NCI-H345 (cell line): ENCODE measurements around the gene DVL2.
A peak's percentile ranks its signal among the peaks of the same experiment; 100 is the strongest.

Source experiments
- DNase-seq: peaks from one replicate; lab custom pipeline; 2025; lab: John Stamatoyannopoulos, UW

The DVL2 gene

DNA sequence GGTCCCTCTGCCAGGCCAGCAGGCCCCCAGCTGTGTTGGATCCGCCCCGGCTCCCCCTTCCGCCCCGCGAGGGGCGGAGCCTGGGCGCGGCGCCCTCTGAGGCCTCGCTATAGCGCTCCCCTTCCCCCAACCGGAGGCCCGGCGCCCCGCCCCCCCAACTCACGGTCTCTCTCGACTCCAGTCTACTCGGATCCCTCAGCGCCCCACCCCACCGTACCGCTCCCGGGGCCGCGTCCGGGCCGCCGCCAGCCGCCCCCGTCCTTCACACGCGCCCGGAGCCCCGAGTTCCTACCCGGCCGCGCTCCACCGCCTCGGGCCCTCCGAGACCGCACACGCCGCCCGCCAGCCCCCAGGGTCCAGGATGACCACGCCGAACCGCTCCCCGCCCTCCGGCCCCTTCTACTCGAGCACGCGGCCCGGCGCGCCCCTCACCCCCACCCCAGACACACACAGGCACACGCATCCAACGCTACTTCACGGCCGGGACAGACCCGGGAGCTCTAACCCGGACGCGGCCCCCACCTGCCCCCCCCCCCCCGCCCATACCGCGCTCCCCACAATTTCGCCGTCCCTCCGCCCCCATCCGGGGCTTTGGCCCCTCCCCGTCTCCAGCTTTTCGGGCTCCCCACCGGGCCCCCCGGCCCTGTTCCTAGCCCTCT is 3.6 kb upstream of the DVL2 start:
- peak; percentile 57 for DNase-seq

DNA sequence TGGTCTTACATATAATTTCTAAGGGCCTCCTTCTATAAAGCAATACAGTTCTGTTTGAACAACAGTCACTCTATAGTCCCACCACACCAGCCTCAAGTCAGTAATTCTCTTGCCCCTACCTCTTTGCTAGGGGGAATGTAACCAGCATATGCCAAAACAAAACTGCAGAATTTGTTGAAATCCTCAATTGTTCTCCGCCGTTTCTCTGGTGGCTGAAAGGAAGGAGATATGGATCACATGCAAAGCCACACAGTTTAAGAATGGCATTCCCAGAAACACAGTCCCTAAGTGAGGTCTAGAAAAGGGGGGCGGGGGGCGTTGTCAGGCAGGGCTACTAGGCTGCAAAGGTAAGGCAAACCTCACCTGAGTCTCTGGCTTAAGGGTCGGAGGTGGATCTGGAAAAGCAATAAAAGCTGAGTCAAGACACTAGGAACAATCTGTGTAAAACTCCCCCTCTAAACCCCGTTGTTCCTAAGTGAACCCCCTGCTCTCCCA is 3.0 kb upstream of the DVL2 start:
- no peak for DNase-seq

DNA sequence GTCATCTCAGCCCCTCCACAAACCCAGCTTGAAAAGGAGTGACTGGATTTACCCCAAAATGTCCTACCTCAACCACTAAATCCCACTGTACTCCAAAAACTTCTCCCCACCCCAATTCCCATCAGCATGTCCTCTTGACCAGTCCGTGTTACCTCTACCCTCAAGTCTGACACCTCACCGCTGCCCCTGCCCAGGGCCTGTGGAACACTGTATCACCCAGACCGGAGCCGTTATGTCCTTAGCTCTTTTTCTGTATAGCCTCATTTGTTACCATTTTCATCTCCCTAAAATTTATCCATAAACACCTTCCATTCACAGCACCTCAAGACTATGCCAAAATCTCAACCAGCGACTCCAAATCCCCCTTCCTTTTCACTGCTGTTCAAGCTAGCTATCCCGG is 2.5 kb upstream of the DVL2 start:
- DNase-seq, result no peak

DNA sequence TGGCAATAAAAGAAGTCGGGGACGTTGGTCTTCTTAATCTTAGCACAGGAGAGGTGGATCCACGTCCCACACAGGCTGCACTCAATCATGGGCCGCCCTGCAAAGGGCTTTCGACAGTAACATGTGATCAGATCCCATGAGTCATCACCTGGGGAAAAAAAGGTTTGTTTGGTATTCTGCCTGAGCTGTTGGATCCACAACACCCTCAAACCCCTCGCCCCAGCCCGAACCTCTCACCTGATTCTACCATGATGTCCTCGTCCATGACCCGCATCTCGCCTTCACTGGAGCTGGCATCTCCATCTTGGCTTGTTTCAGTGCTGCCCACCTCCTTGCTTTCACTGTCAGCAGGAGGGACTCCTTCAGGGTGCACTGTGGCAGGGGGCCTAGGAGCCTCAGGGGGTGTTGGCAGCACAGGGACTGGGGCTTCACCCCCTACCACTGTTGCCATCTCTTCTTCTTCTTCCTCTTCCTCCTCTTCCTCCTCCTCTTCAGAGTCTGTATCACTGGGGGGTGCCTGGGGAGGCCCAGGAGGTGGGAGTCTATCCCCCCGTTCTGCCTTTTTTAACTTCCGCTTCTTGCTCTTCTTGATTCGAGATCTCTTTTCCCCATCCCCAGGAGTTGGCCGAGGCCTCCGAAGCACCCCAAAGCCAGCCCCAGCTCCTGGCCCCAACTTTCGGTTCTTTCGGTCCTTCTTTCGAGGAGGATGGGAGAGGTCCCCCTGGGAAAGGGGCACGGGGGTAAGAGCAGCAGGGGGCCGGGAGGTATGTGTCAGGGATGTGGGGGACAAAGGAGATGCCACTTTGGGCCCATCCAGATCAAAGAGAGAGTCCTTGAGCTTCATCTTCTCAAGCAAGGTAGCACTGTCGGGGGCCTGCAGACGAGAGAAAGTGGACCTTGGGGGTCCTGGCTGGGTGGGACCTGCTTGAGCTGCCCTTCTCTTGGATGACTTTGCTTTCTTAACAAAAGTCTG is 1.7 kb upstream of the DVL2 start:
- DNase-seq, result no peak

DNA sequence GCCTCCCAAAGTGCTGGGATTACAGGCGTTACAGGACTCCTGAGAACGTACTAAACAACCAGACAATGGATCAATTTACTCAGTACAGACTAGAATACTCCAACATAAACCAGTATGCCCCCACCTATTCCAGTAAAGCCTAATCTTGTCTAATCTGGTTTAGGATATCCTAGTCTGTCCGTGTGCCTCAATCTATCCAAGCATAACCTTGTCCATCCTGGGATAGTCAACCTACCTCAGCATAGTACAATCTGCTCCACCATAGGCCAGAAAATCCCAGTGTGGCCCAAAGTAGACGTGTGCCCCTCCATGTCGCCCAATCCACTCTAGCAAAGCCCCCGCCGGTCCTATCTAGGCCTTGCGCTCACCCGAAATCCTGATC is 625 bp downstream of the DVL2 start:
- DNase-seq, result no peak

DNA sequence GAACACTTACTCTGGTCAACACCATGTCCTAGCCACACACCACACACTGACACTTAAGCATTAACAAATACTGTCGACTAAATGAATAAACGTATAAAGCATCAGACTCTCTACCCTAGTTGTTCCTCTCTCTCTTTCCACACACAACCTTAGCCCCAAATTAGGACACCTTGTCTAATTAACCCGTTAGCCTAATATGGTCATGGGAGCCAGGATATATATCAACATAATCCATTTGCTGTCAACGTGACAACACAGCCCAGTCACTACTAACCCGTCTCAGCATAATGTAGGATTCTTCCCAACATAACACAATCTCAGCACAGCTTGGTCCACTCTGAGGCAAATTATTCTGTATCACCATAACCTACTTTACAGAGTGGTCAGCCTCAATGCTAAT is 2.2 kb downstream of the DVL2 start:
- no peak for DNase-seq

DNA sequence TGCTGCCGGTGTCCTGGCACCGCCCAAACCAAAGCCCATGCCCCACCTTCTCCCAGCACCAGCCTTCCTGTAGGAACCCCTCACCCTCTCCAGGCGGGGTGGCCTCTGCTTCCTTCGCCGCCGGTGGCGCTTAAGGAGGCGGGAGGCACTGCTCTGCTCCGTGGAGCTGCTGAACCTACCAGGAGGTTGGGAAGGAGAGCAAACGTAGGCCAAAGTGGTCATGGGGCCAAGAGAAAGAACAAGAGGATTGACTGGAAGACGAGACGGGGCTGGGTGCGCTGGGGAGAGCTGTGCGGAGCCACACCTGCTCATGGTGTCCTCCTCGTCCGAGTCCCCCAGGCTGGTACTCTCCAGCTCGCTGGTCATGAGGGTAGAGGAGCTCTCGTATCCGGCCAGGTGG is 4.8 kb downstream of the DVL2 start:
- no peak for DNase-seq

DNA sequence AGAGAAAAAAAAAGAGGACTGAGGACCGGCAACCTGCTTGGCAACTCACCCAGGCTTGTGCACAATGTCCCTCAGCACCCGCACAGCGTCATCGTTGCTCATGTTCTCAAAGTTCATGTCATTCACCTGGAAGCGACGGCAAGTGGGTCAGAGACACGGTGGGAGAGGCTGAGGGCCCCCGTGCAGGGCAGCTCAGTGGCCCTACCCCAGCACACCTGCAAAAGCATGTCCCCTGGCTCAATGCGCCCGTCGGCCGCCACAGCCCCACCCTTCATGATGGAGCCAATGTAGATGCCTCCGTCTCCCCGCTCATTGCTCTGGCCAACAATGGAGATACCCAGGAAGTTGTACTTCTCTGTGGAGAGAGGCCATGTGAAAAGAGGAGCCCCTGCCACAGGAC is 5.4 kb downstream of the DVL2 start:
- no peak for DNase-seq

DNA sequence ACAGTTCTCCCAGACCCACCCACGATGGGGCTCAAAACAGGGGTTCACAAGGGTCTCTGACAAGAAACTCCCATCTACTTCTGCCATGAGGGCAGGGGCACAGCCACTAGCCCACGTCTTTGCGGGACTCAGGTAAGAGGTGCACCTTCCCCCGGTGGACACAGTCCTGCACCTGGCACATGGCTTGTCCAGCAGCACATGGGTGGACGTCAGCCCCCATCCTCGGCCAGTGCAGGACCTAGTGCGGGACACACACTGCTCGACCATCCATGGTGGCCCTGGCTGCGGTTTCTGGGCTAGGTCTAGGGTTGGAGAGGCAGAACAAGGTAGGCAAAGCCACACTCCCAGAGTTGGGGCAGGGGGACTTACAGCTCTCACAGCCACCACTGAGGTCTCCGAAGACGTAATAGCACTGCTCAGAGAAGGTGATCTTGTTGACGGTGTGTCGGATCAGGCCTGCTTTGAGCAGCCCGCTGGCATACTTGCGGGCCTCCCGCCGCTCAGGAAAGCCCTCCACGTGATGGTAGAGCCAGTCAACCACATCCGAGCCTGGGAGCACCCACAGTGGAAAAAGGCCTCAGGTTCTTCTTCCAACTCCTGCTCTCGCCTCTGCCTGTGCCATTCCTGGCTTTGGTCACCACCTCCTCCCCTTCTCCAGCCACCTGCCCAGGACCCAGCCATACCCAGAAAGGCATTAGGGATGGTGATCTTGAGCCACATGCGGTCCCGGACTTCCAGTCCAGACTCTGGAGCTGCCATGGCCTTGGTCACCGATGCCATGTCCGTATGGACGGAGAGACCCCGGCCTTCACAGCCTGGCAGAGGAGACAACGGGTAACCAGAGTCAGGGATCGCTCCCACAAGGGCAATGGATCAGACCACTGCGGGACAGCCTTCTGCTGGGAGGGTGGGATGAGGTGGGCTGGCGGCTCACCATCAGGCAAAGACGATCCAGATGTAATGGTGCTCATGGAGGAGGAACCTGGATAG is 7.3 kb downstream of the DVL2 start:
- no peak for DNase-seq

DNA sequence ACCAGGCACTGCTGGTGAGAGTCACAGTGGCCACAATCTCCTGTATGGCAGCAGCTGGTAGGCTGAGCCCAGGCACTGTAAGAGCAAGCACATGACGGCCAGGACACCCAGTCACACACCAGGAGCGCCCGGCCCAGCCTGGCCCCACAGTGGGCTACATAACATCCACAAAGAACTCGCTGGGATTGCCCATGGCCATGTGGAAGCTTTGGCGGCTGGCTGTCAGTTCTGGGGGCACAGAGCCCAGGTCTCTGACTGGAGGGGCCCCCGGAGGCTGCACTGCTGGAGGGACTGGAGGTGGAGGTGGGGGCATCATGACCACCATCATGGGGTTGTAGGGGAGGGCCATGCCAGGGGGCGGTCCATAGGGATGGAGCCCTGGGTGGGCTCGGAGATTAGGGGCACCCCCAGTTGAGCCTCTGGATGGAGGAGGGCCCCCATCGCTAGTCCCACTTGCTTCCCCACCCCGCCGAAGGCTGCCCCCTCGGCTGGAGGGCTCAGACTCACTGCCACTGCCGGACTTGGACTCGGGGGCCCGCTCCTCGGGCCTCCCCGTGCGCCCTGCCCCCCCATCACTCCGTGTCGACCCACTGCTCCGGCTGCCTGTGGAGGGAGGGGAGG is 8.5 kb downstream of the DVL2 start:
- no peak for DNase-seq

DNA sequence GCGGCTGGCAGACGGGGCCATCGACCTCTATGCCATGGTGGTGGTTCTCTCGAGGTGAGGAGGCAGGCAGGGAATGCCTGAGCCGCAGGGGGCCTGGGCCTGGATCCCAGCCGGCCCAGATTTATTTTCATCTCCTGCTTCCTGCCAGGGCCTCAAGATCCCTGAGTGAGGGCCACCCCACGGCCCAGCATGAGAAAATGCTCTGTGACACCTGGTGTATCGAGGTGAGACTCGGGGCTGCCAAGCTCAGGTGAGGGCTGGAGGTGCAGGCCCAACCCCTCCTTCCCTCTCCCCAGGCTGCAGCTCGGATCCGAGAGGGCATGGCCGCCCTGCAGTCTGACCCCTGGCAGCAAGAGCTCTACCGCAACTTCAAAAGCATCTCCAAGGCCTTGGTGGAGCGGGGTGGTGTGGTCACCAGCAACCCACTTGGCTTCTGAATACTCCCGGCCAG is 9.6 kb downstream of the DVL2 start:
- no peak for DNase-seq

DNA sequence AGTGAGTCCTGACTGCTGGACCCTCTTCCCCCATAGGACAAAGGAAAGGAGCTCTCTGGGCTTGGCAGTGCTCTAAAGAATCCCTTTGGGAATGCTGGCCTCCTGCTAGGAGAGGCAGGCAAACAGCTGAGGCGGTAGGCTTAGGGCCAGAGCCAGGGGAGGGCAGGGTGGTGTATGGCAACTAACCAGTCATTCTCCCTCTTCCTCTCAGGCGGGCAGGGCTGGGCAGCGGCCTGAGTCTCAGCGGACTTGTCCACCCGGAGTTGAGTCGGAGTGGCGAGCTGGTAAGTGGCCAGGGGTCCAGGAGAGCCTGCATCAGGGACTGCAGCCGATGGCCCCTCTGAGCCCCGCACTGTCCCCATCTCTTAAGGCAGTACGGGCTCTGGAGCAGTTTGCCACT is 10.2 kb downstream of the DVL2 start:
- no peak for DNase-seq

DNA sequence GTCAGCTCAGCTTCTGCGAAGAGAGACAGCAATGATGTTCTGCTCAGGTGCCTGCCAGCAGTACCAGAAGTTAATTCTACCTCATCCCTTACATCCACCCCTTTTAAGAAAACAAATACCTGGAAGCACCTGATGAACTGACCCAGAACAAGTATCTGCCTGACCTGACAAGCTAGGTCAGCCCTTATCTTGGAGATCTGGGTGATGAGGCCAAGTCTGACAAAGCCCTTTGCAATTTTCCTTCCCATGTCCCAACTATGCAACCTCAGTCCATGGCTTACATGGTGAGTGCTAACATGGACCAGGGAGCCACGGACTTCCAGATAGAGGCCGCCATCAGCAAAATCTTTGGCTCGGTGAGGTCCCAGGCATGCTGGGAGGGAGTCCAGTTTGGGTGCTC is 10.9 kb downstream of the DVL2 start:
- DNase-seq, result no peak

DNA sequence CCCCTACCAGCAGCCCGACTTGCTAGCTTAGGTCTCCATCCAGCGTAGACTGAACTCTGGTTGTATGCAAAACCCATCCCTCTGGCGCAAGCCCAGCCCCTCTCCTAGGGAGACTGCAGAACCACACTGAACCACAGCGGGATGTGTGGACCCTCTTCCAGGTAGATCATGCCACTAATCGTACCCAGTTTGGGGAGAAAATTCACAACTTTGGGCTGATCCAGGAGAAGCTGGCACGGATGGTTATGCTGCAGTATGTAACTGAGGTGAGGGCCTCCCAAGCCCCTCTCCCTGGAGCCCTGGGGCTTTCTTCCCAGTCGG is 11.4 kb downstream of the DVL2 start:
- no peak for DNase-seq

DNA sequence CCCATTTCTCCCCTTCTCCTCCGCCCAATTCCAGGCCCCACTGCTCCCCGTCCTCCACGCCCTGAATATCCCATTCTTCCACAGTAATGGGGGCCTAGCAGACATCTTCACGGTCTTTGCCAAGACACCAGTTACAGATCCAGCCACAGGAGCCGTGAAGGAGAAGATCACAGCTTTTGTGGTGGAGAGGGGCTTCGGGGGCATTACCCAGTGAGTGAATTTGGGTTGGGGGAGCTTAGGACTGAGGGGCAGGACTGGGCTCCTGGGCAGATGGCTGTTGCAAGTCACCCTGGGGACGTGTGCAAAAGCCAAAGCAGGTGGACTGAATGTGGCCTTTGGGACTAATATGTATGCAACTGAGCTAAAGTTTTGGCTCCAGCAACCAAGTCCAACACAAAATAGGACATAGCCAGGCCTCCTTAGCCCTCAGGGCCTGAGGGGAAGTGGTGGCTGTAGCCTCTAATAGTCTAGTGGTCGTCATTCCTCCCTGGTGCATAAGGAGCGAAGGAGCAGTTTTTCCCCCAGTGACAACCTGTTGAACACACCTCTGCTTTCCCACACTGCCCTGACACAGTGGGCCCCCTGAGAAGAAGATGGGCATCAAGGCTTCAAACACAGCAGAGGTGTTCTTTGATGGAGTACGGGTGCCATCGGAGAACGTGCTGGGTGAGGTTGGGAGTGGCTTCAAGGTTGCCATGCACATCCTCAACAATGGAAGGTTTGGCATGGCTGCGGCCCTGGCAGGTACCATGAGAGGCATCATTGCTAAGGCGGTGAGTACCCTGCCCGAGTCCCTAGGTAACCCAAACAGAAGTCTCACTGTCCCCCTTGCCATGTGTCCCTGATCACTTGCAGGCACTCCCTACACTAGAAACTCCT is 12.0 kb downstream of the DVL2 start:
- no peak for DNase-seq

DNA sequence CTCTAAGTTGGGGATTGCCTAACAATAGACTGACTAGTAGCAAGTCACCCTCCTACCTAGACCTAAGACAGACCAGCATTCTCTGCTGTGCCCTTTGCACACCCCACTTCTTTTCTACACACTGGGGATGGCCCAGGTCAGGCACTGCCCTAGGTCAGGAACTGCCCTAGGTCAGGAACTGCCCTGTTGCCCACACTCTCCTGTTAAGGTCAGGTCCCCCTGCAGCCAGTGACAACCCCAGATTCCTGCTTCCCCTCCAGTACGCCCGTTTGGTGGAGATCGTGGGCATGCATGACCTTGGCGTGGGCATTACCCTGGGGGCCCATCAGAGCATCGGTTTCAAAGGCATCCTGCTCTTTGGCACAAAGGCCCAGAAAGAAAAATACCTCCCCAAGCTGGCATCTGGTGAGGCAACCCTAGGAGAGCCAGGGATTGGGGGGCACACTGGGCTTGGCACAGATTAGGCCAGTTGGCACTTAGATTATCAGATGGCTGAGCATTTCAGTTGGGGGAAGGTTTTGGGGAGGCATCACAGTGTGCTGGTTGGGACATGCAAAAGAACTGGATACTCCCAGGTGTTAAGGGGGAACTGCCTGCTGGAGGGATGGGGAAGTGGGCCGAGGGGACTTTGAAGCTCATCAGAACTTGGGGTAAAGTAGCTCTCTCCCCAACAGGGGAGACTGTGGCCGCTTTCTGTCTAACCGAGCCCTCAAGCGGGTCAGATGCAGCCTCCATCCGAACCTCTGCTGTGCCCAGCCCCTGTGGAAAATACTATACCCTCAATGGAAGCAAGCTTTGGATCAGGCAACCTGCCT is 12.8 kb downstream of the DVL2 start:
- DNase-seq, result no peak

DNA sequence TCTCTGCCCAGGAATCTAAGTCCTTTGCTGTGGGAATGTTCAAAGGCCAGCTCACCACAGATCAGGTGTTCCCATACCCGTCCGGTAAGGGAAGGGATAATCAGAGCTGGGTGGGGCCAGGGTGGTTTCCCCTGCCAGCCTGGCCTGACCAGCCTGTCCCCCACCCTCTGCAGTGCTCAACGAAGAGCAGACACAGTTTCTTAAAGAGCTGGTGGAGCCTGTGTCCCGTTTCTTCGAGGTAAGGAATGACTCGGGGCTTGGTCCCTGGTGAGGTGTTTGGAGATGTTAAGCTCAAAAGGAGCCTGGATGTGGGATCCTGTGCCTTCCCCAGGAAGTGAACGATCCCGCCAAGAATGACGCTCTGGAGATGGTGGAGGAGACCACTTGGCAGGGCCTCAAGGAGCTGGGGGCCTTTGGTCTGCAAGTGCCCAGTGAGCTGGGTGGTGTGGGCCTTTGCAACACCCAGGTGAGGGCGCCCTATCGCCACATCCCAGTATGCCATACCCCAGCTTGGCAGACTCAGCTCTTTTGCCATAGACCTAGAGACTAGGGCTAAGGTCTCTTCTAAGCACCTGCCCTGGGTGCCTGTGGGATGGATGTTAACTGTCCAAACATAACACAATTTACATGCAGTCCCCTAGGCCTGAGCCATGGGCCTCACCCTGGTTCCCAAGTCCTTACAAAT is 13.6 kb downstream of the DVL2 start:
- DNase-seq, result peak; percentile 19

DNA sequence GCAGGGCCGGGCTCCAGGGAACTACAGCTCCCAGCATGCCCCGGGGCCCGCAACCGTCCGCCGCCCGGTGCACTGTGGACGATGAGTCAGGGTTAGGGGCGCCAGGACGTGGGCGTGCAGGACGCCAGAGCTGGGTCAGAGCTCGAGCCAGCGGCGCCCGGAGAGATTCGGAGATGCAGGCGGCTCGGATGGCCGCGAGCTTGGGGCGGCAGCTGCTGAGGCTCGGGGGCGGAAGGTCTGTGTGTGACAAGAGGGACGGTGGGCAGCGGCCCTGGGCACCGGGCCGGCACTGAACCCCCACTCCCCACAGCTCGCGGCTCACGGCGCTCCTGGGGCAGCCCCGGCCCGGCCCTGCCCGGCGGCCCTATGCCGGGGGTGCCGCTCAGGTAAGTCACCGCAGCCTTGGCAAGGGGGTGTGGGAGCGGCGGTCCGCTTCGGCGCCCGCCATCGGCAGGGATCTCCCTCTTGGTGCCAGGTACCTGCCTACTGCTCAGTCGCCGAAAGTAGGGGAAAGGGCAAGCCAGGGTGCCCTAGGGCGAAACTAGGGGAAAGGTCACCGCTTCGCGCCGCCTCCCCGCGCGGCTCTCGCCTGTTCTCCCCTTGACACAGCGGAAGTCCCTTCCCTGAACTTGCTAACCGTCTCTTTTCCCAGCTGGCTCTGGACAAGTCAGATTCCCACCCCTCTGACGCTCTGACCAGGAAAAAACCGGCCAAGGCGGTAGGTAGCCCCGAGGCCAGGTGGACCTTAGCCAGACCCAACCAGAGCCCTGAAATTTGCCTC is 14.3 kb downstream of the DVL2 start, which contains the start of the genes ACADVL and DLG4:
Gene ACADVL, plus strand, starts transcription at position 127 of the 781 bp plus-strand sequence. Its CDS starts 47 bp downstream, at position 174.
Gene DLG4, minus strand, starts transcription at position 25 of the 781 bp plus-strand sequence.
- peak; percentile 67 for DNase-seq
